Trophoblast cell (in vitro differentiated cells and primary cell): ENCODE results near the gene MESD.

Experiments
- DNase-seq, 2 donors: peaks; one replicate each; pipeline ENCODE4 v3.0.0-alpha.2; 2016
- H2AFZ ChIP-seq: 2 replicates; pipeline ENCODE4 v1.6.1; 2013; ENCODE audit warnings: low read length, moderate library complexity, mild to moderate bottlenecking; ENCODE audit not compliant: insufficient read depth, poor library complexity
- H2AK5ac ChIP-seq: 2 replicates; pipeline ENCODE4 v1.6.1; 2013; ENCODE audit warnings: mild to moderate bottlenecking, low read length
- H2BK120ac ChIP-seq: 2 replicates; pipeline ENCODE4 v1.6.1; 2013; ENCODE audit warnings: low read length, mild to moderate bottlenecking, moderate library complexity; ENCODE audit not compliant: insufficient read depth, poor library complexity
- H2BK12ac ChIP-seq: 2 replicates; pipeline ENCODE4 v1.6.1; 2013; ENCODE audit warnings: mild to moderate bottlenecking, low read length, moderate library complexity
- H2BK5ac ChIP-seq: 2 replicates; pipeline ENCODE4 v1.6.1; 2013; ENCODE audit warnings: low read length, low read depth, moderate library complexity, mild to moderate bottlenecking; ENCODE audit not compliant: poor library complexity
- H3K14ac ChIP-seq: 2 replicates; pipeline ENCODE4 v1.6.1; 2013; ENCODE audit warnings: mild to moderate bottlenecking, low read length
- H3K18ac ChIP-seq: 2 replicates; pipeline ENCODE4 v1.6.1; 2013; ENCODE audit warnings: mild to moderate bottlenecking, low read length
- H3K23ac ChIP-seq: 2 replicates; pipeline ENCODE4 v1.6.1; 2013; ENCODE audit warnings: low read length
- H3K27ac ChIP-seq: 2 replicates; pipeline ENCODE4 v1.5.1; 2013; ENCODE audit warnings: low read depth, mild to moderate bottlenecking, inconsistent platforms, low read length, moderate library complexity
- H3K27me3 ChIP-seq: 2 replicates; pipeline ENCODE4 v1.6.1; 2013; ENCODE audit warnings: inconsistent platforms, mild to moderate bottlenecking, low read length, moderate library complexity; ENCODE audit not compliant: insufficient read depth
- H3K36me3 ChIP-seq, 2 experiments: 1 replicate in 1 of 2; 2 replicates in 1 of 2; pipeline ENCODE4 v1.6.1; 2013; ENCODE audit warnings: low read length in 2 of 2, mild to moderate bottlenecking in 2 of 2, moderate library complexity in 1 of 2; ENCODE audit not compliant: insufficient read depth in 2 of 2, control insufficient read depth in 1 of 2
- H3K4ac ChIP-seq: 2 replicates; pipeline ENCODE4 v1.6.1; 2013; ENCODE audit warnings: low read depth, mild to moderate bottlenecking, low read length, moderate library complexity
- H3K4me1 ChIP-seq, 2 experiments: 1 replicate in 1 of 2; 2 replicates in 1 of 2; pipeline ENCODE4 v1.6.1; 2013; ENCODE audit warnings: low read length in 2 of 2, mild to moderate bottlenecking in 2 of 2, moderate library complexity in 1 of 2; ENCODE audit not compliant: insufficient read depth in 2 of 2, control insufficient read depth in 1 of 2
- H3K4me2 ChIP-seq: 2 replicates; pipeline ENCODE4 v1.6.1; 2013; ENCODE audit warnings: inconsistent platforms, mild to moderate bottlenecking, low read length, moderate library complexity
- H3K4me3 ChIP-seq: 2 replicates; pipeline ENCODE4 v1.5.1; 2013; ENCODE audit warnings: mild to moderate bottlenecking, low read depth, low read length, inconsistent platforms
- H3K79me1 ChIP-seq: one replicate; pipeline ENCODE4 v1.6.1; 2013; ENCODE audit warnings: low read length
- H3K79me2 ChIP-seq: 2 replicates; pipeline ENCODE4 v1.6.1; 2013; ENCODE audit warnings: low read length, mild to moderate bottlenecking; ENCODE audit not compliant: control insufficient read depth, insufficient read depth, poor library complexity
- H3K9ac ChIP-seq: 2 replicates; pipeline ENCODE4 v1.6.1; 2013; ENCODE audit warnings: mild to moderate bottlenecking, low read length
- H3K9me3 ChIP-seq: 2 replicates; pipeline ENCODE4 v1.6.1; 2013; ENCODE audit warnings: low read depth, mild to moderate bottlenecking, control low read depth, inconsistent platforms, low read length; ENCODE audit not compliant: insufficient read depth
- H4K12ac ChIP-seq: 2 replicates; pipeline ENCODE4 v1.6.1; 2013; ENCODE audit warnings: low read depth, mild to moderate bottlenecking, low read length, moderate library complexity
- H4K8ac ChIP-seq: 2 replicates; pipeline ENCODE4 v1.6.1; 2013; ENCODE audit warnings: low read depth, mild to moderate bottlenecking, low read length, moderate library complexity
- H4K91ac ChIP-seq: one replicate; pipeline ENCODE4 v1.6.1; 2013; ENCODE audit warnings: low read depth, mild to moderate bottlenecking, low read length, moderate library complexity
- WGBS: extraction: QIAGEN DNeasy Blood & Tissue Kit; methylation state at CpG from one replicate; pipeline ENCODE4 v1.1.7; 2013; ENCODE audit warnings: missing lambda C conversion rate; ENCODE audit not compliant: insufficient read length, insufficient coverage; ENCODE audit errors: extremely low coverage; 5-methylcytosine and 5-hydroxymethylcytosine counted together

MESD gene

DNA sequence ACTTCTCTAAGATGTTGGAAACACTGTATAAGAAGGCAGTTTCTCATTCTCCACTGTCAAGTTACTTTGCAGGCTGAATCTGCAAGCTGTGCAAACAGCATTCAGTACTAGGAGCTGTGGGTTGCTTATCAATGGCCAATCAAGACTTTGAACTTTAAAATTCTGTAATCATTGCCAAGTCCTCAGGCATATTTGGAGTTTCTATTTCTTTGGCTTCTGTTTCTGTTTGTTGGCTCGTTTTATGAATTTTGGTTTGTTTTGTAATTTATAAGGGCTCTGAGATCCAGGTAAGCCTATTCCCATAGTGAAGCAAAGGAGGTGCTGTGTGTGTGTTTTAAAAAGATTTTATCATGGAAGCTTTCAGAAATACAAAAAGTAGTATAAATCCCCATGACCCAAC lies 43.2 kb upstream of the MESD start:
- H3K27ac ChIP-seq, result no peak overlapping the region
- H3K9ac ChIP-seq, result no peak overlapping the region
- H3K79me1 ChIP-seq, result no peaks in the 10 kb centered on the region
- no peak overlapping the region for H2BK120ac ChIP-seq
- no peak overlapping the region for H3K14ac ChIP-seq
- H3K4ac ChIP-seq, result no peak overlapping the region
- no peaks in the 10 kb centered on the region for H3K4me1 ChIP-seq
- H3K4me2 ChIP-seq, result no peak overlapping the region
- no peaks in the 10 kb centered on the region for H3K79me2 ChIP-seq
- no peaks in the 10 kb centered on the region for H3K9me3 ChIP-seq
- no peaks in the 10 kb centered on the region for H3K27me3 ChIP-seq
- no peak overlapping the region for H4K8ac ChIP-seq
- H2AK5ac ChIP-seq, result no peak overlapping the region
- H3K18ac ChIP-seq, result no peak overlapping the region
- no peak overlapping the region for H2BK12ac ChIP-seq
- H4K12ac ChIP-seq, result no peak overlapping the region
- no peak for DNase-seq
- H3K4me3 ChIP-seq, result no peak overlapping the region
- H2AFZ ChIP-seq, result no peak overlapping the region
- no CpG with 5 or more reads among the region's 1 CpG for WGBS
- H3K36me3 ChIP-seq, result no peaks in the 10 kb centered on the region
- H2BK5ac ChIP-seq, result no peak overlapping the region
- no peak overlapping the region for H4K91ac ChIP-seq
- no peak overlapping the region for H3K23ac ChIP-seq

DNA sequence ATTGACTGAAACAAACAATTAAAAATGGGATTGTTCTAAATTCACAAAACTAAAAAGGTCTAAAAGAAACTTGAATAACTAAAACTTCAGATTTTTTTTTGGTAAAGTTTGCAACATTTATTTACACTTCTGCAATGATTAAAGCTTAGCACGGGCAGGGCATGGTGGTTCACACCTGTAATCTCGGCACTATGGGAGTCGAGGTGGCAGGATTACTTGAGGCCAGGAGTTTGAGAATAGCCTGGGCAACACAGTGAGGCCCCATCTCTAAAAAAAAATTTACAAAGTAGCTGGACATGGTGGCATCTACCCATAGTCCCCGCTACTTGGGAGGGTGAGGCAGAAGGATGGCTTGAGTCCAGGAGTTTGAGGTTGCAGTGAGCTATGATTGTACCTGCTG lies 42.7 kb upstream of the MESD start:
- H3K27me3 ChIP-seq, result no peaks in the 10 kb centered on the region
- no peak overlapping the region for H3K9ac ChIP-seq
- no peaks in the 10 kb centered on the region for H3K36me3 ChIP-seq
- no peak overlapping the region for H3K18ac ChIP-seq
- H2BK12ac ChIP-seq, result no peak overlapping the region
- H3K4me3 ChIP-seq, result no peak overlapping the region
- no peak overlapping the region for H4K12ac ChIP-seq
- H2BK120ac ChIP-seq, result no peak overlapping the region
- no peak overlapping the region for H3K23ac ChIP-seq
- no peak overlapping the region for H3K14ac ChIP-seq
- H3K4ac ChIP-seq, result no peak overlapping the region
- no peak overlapping the region for H3K27ac ChIP-seq
- no peak overlapping the region for H4K91ac ChIP-seq
- H3K79me1 ChIP-seq, result no peaks in the 10 kb centered on the region
- no peak overlapping the region for H2AK5ac ChIP-seq
- no peak overlapping the region for H4K8ac ChIP-seq
- H3K4me1 ChIP-seq, result no peaks in the 10 kb centered on the region
- no peak overlapping the region for H3K4me2 ChIP-seq
- no CpG with 5 or more reads among the region's 4 CpGs for WGBS
- H3K9me3 ChIP-seq, result no peaks in the 10 kb centered on the region
- no peak overlapping the region for H2BK5ac ChIP-seq
- no peaks in the 10 kb centered on the region for H3K79me2 ChIP-seq
- DNase-seq, result no peak
- H2AFZ ChIP-seq, result no peak overlapping the region

DNA sequence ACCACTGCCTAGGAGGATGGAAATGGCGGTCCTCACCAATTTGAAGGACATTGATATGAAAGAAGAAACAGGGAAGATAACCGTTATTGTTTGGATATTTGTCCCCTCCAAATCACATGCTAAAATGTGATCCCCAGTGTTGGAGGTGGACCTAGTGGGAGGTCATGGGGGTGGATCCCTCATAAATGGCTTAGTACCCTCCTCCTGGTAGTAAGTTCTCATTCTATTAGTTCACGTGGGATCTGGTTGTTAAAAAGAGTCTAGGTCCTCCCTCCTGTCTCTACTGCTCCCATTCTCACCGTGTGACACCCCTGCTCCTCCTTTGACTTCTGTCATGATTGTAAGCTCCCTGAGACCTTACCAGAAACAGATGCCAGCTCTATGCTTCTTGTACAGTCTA lies 41.6 kb upstream of the MESD start:
- no peak overlapping the region for H4K91ac ChIP-seq
- no peaks in the 10 kb centered on the region for H3K27me3 ChIP-seq
- no peaks in the 10 kb centered on the region for H3K4me1 ChIP-seq
- no CpG with 5 or more reads among the region's 4 CpGs for WGBS
- H3K23ac ChIP-seq, result no peak overlapping the region
- no peak overlapping the region for H2BK12ac ChIP-seq
- H3K4me3 ChIP-seq, result no peak overlapping the region
- H2BK5ac ChIP-seq, result no peak overlapping the region
- no peaks in the 10 kb centered on the region for H3K36me3 ChIP-seq
- no peak overlapping the region for H3K9ac ChIP-seq
- no peak overlapping the region for H2AFZ ChIP-seq
- H3K4ac ChIP-seq, result no peak overlapping the region
- H2AK5ac ChIP-seq, result no peak overlapping the region
- H3K4me2 ChIP-seq, result no peak overlapping the region
- no peaks in the 10 kb centered on the region for H3K9me3 ChIP-seq
- H3K27ac ChIP-seq, result no peak overlapping the region
- no peak overlapping the region for H3K14ac ChIP-seq
- H3K18ac ChIP-seq, result no peak overlapping the region
- H2BK120ac ChIP-seq, result no peak overlapping the region
- no peak overlapping the region for H4K12ac ChIP-seq
- no peak for DNase-seq
- H3K79me1 ChIP-seq, result no peaks in the 10 kb centered on the region
- no peaks in the 10 kb centered on the region for H3K79me2 ChIP-seq
- H4K8ac ChIP-seq, result no peak overlapping the region

DNA sequence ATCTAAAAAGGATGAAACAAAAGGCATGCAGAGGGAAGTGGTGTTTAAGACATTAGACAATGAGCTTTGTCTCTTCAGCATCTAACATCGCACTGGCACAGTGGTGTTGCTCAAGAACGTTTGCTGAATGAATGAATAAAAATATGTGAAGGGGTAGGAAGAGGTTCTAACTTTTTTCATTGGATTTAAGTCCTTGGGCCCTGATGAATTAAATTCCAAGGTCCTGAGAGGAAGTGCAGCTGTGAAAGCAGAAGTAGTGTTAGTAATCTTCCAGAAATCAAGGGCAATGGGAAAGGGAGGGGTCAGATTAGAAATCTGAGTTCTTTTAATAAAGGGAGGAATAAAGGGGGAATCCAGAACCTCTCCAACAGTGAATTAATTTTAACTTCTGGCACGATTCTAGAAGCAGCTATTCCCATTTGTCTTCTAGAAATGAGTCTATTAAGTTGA lies 40.7 kb upstream of the MESD start:
- no peak for DNase-seq
- Histone ChIP-seq H4K91ac (no peak overlapping the region), H3K79me2 (no peaks in the 10 kb centered on the region), H3K36me3 (no peaks in the 10 kb centered on the region), H4K8ac (no peak overlapping the region), H2BK12ac (no peak overlapping the region), H3K4me3 (no peak overlapping the region), H2AK5ac (no peak overlapping the region), H2AFZ (no peak overlapping the region), H3K4ac (no peak overlapping the region), H3K18ac (no peak overlapping the region), H3K23ac (no peak overlapping the region), H3K14ac (no peak overlapping the region), H3K79me1 (no peaks in the 10 kb centered on the region), H2BK5ac (no peak overlapping the region), H3K27me3 (no peaks in the 10 kb centered on the region), H3K4me1 (no peaks in the 10 kb centered on the region), H2BK120ac (no peak overlapping the region), H3K4me2 (no peak overlapping the region), H3K9me3 (no peaks in the 10 kb centered on the region), H3K9ac (no peak overlapping the region), H4K12ac (no peak overlapping the region), H3K27ac (no peak overlapping the region)
- WGBS, result no CpG with 5 or more reads among the region's 3 CpGs
